ENCODE results near the gene F10. TPM values are rescaled to one million over a fixed set of nuclear protein-coding genes. Genes with fewer than 3 reads are reported as not detected.

The F10 gene
- total and polyA plus RNA-seq, 4 donors = 2.5 to 18.8 (median 7.7) TPM

- ATAC-seq (ENCODE audit: insufficient read depth, low FRiP score) (no peak), DNase-seq (no peak)
- no peak overlapping the region for H3K9ac ChIP-seq (ENCODE audit: insufficient read depth in 1 of 2, low read length in 2 of 2)
- H3K27ac ChIP-seq (ENCODE audit: low read depth in 1 of 2, low read length in 1 of 2) = no peak overlapping the region
- WGBS, 2 donors = 74 to 77% methylated on average over 27 of the region's 27 CpGs
- H3K27me3 ChIP-seq (ENCODE audit: control insufficient read depth in 3 of 3, insufficient read depth in 3 of 3, low read length in 2 of 3) = peaks cover 0 to 2% (median 0%) of the 10 kb centered on the region in 3 donors
- peaks cover 0 to 5% (median 0%) of the 10 kb centered on the region in 5 donors for H3K4me1 ChIP-seq (ENCODE audit: control insufficient read depth in 5 of 5, insufficient read depth in 5 of 5, low read length in 5 of 5)
- H3K9me3 ChIP-seq (ENCODE audit: control insufficient read depth in 4 of 4, insufficient read depth in 3 of 4, low read length in 3 of 4) = peaks cover 0 to 10% (median 0%) of the 10 kb centered on the region in 4 donors
- H3K4me3 ChIP-seq = no peak overlapping the region
- no peak for TF ChIP-seq CTCF (IDR thresholded peaks at IDR 0.05; ENCODE audit: control extremely low read depth, extremely low read depth)
- H3K36me3 ChIP-seq (ENCODE audit: control insufficient read depth in 4 of 4, insufficient read depth in 4 of 4, low read length in 4 of 4) = peaks cover 0 to 3% (median 2%) of the 10 kb centered on the region in 4 donors
Measured at GRCh38 chr13:113129480-113129879, 6.9 kb downstream of the F10 start.

GRCh38 chr13:113129921-113130750 lies 7.5 kb downstream of the F10 start:
- Histone ChIP-seq H3K36me3 (ENCODE audit: control insufficient read depth in 4 of 4, insufficient read depth in 4 of 4, low read length in 4 of 4) (peaks cover 0 to 3% (median 2%) of the 10 kb centered on the region in 4 donors), H3K27ac (ENCODE audit: low read depth in 1 of 2, low read length in 1 of 2) (no peak overlapping the region), H3K4me3 (no peak overlapping the region), H3K9me3 (ENCODE audit: control insufficient read depth in 4 of 4, insufficient read depth in 3 of 4, low read length in 3 of 4) (peaks cover 0 to 10% (median 0%) of the 10 kb centered on the region in 4 donors), H3K27me3 (ENCODE audit: control insufficient read depth in 3 of 3, insufficient read depth in 3 of 3, low read length in 2 of 3) (peaks cover 0 to 2% (median 0%) of the 10 kb centered on the region in 3 donors), H3K9ac (ENCODE audit: insufficient read depth in 1 of 2, low read length in 2 of 2) (no peak overlapping the region), H3K4me1 (ENCODE audit: control insufficient read depth in 5 of 5, insufficient read depth in 5 of 5, low read length in 5 of 5) (peaks cover 0 to 5% (median 0%) of the 10 kb centered on the region in 5 donors)
- DNase-seq (peak in 2 of 3 donors; percentile 37 to 38), ATAC-seq (ENCODE audit: insufficient read depth, low FRiP score) (no peak)
- TF ChIP-seq CTCF (IDR thresholded peaks at IDR 0.05; ENCODE audit: control extremely low read depth, extremely low read depth) = no peak
- WGBS, 2 donors = 38 to 41% methylated on average over 60 of the region's 60 CpGs

GRCh38 chr13:113135281-113135760 lies 12.7 kb downstream of the F10 start:
- Histone ChIP-seq H3K27ac (ENCODE audit: low read depth in 1 of 2, low read length in 1 of 2) (no peak overlapping the region), H3K4me1 (ENCODE audit: control insufficient read depth in 5 of 5, insufficient read depth in 5 of 5, low read length in 5 of 5) (peaks cover 0 to 2% (median 0%) of the 10 kb centered on the region in 5 donors), H3K36me3 (ENCODE audit: control insufficient read depth in 4 of 4, insufficient read depth in 4 of 4, low read length in 4 of 4) (peaks cover 0 to 3% (median 0%) of the 10 kb centered on the region in 4 donors), H3K27me3 (ENCODE audit: control insufficient read depth in 3 of 3, insufficient read depth in 3 of 3, low read length in 2 of 3) (peaks cover 0 to 2% (median 0%) of the 10 kb centered on the region in 3 donors), H3K9ac (ENCODE audit: insufficient read depth in 1 of 2, low read length in 2 of 2) (no peak overlapping the region), H3K4me3 (no peak overlapping the region), H3K9me3 (ENCODE audit: control insufficient read depth in 4 of 4, insufficient read depth in 3 of 4, low read length in 3 of 4) (no peaks in the 10 kb centered on the region)
- ATAC-seq (ENCODE audit: insufficient read depth, low FRiP score) (no peak), DNase-seq (no peak)
- no peak for TF ChIP-seq CTCF (IDR thresholded peaks at IDR 0.05; ENCODE audit: control extremely low read depth, extremely low read depth)
- 89 to 91% methylated on average over 2 of the region's 2 CpGs for WGBS, 2 donors

Data from lung (tissue), 12 donors.